ENCODE results near the gene CORO2A.
"Not testable (repeated sequence)": the region's sequence is repeated elsewhere in the genome, so short reads cannot be mapped to it uniquely, and the experiment has no call there.

The CORO2A gene

DNA sequence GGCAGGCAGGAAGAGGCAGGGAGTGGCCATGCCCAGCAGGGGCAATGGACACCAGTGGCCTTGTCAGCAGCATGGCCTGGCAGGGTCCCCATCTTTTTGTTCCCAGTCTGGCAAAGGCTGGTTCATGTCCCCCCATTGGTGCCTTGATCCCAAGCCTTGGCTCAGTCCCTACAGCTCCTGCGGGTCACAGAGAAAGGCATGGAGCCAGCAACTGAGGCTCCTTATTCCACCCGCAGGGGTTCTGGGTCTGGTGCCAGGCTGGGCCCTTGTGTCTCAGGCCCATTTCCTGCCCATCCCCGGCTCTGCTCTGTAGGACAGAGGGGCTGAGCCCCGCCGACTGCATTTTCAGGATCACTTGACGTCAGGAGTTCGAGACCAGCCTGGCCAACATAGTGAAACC, 87.4 kb downstream of the CORO2A start:
- DNase-seq (ENCODE audit: low spot score), result no peak

DNA sequence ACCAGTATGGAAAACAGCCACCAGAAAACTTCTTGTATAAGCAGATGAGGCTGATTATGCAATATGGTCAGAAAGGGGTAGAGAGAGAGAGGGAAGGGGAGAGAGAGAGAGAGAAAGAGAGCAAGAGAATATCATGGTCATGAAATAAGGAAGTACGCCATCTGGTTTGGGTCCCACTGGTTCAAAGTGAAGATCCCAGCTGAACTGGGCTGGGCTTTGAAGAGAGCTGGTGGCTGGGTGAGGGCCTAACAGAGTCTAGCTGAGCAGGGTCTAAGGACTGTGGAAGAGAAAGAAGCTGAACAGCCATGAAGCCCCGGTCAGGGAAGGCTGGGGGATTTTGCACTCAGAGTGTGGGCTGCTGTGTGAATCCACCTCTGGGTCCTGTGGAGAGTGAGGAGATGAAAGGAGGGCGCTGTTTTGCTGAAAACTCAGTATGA, 88.0 kb downstream of the CORO2A start:
- no peak for DNase-seq (ENCODE audit: low spot score)

DNA sequence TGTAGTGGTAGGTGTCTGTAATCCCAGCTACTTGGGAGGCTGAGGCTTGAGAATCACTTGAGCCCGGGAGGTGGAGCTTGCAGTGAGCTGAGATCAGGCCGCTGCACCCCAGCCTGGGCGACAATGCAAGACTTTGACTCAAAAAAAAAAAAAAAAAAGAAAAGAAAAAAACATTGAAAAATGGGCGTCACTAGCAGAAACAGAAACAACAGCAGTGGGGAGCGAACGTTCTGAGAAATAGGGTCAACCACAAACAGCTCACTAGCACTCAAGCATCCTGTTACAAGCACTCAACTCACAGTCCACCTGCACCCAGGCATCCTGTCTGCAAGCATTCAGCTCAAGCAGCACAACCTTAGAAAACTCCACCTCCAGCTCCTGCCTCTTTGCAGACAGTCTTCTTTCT, 90.6 kb downstream of the CORO2A start:
- no peak for DNase-seq (ENCODE audit: low spot score)

DNA sequence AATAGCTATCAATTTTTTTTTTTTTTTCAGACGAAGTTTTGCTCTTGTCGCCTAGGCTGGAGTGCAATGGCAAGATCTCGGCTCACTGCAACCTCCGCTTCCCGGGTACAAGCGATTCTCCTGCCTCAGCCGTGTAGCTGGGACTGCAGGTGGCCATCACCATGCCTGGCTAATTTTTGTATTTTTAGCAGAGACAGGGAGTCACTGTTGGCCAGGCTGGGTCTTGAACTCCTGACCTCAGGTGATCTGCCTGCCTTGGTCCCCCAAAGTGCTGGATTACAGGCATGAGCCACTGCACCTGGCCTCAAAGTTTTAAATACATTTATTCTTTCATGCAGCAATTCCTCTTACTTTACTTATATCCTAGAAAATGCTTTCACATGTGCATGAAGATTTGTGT, 91.0 kb downstream of the CORO2A start:
- no peak for DNase-seq (ENCODE audit: low spot score)

DNA sequence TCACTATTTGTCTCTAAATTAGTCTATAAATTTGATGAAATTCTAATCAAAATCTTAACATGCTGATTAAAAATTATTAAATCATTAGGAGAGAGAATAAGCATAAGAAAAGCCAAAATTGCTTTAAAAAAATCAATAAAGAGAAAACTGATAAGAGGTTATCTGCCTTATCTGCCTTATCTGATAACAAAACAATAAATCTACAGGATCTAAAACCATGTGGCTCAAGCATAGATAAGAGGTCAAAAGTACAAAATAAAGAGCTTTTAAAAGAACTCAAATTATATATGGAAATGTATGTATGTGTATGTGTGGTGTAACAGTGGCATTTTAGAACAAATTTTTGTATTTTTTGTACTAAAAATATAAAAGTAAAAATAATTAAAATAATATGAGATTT, 92.0 kb downstream of the CORO2A start:
- no peak for DNase-seq (ENCODE audit: low spot score)

DNA sequence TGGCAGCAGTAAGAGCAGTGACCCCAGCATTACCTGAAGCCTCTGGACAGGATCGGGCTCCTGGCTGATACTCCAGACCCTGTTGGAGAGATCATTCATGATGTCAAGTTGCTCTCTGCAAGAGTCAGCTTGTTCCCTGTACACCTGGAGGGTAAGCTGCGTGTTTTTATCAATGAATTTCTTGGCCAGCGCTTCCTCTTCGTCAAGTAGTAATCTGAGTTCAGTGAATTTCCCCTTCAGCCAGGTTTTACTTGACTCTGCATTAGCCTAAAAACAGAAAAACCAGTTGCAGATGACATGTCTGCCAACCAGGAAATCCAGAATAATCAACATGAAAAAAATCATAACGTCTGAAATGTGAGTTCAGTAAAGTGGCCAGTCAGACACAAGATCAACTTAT, 92.5 kb downstream of the CORO2A start:
- no peak for DNase-seq (ENCODE audit: low spot score)

DNA sequence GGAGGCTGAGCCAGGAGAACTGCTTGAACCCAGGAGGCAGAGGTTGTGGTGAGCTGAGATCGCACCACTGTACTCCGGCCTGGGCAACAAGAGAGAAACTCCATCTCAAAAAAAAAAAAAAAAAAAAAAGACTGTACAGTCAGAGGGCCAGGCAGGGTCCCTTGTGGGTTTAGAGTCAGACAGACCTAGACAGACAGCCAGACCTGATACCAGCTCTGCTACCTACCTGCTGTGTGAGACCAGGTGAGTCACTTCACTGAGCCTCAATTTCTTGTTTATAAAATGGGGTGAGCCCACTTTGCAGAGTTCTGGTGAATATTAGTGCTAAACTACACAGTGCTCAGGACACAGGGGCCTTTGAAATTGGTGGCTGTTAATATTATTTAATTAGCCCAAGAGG, 93.1 kb downstream of the CORO2A start:
- no peak for DNase-seq (ENCODE audit: low spot score)

DNA sequence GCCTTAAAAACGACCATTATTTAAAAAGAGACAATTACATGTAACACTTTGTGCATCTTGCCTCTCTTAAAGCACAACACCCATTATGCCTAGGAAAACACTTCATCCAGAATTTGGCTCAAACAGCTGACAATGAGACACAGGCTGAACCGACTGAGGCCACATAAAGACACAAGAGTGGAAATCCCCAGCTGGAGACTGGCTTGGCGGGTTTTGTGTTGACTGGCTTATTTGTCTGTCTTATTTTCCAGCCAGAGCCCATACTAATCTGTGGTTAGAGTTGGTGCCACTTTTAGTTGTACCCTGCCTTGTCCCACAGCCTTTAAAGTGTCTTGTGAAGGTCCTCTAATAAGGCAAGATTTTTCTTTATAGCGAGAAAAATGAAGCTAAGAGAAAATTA, 94.6 kb downstream of the CORO2A start:
- DNase-seq (ENCODE audit: low spot score), result no peak

DNA sequence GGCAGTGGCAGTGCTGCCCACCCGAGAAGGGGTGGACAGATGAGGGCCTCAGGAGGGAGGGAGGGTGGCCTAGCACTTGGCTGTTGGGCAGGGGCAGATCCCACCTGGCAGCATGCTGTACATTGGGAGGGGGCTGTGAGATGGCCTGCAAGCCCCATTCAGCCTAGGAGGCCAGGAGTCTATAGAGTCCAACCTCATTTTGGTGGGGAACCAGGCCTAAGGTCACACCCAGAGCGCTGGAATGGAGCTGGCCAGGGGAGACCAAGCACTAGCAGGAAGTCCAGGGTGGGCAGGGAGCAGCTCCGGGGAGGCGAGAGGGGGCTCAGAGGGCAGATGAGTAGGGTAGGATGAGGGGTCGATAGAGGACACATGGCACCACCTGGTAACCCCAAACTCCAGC, 96.3 kb downstream of the CORO2A start:
- DNase-seq (ENCODE audit: low spot score), result no peak

DNA sequence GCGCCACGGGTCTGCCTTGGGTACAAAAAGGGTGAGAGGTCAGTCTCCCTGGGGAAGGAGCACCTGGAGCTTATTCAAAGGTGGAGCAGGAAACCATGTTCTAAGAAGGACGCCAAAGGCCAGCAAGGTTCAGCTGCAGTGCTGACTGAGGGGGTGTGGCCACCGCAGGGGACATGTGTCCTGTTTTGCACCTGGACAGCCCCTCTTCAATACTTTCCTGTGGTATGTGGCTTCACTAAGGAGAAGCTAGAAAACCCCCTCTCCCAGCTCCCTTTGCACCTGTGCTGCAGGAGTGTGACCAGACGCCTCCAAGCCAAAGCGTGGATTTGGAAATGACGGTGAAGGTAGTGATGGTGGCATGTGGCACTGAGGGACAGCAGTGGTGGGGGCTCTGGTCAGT, 97.0 kb downstream of the CORO2A start:
- no peak for DNase-seq (ENCODE audit: low spot score)

DNA sequence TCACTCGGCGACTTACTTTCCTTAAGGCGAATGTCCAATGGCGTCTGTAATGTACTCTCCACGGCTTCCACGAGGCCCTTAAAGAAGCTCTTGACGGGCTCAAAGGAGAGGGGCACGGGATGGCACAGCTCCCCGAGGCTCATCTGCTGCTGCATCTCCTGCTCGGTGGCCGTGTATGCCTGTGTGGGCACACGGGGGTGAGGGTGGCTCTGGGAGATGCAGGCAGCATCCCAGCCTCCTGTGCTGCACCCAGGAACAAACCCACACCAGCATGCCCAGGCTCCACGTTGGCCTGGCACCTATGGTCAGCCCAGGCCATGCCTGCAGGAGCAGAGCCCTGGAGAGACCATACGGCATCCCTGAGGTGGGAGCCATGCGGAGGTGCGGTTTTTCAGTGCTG, 97.6 kb downstream of the CORO2A start:
- no peak for DNase-seq (ENCODE audit: low spot score)

DNA sequence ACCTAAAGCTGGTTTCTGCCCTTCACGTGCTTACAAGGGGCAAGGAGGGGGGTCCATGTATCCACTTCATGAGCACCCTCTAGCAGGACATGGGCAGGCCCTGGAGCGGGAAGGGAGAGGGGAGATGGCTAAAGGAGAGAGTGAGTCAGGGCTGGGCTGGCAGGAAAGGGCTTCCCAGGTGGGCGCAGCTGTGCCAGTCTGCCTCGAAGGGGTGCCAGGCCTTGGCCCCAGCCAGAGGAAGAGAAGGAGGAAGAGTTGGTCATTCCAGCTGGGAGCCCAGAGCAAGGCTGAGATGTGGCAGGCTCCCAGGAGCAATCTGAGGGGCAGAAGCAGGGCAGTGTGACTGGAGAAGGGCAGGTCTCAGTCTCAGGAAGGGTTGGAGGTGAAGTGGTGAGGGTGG, 98.1 kb downstream of the CORO2A start:
- no peak for DNase-seq (ENCODE audit: low spot score)

DNA sequence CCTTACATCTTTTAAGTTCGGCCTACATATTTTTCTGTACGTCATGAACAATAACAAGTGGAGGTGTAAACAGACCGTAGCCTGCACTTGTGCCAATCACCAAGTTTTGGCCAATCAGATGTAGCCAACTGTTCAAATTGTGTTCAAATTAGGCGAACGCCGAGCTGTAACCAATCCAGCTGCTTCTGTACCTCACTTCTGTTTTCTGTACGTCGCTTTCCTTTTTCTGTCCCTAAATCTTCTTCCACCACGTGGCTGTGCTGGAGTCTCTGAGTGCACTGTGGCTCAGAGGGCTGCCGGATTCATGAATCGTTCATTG, 99.9 kb downstream of the CORO2A start:
- no peak for DNase-seq (ENCODE audit: low spot score)

DNA sequence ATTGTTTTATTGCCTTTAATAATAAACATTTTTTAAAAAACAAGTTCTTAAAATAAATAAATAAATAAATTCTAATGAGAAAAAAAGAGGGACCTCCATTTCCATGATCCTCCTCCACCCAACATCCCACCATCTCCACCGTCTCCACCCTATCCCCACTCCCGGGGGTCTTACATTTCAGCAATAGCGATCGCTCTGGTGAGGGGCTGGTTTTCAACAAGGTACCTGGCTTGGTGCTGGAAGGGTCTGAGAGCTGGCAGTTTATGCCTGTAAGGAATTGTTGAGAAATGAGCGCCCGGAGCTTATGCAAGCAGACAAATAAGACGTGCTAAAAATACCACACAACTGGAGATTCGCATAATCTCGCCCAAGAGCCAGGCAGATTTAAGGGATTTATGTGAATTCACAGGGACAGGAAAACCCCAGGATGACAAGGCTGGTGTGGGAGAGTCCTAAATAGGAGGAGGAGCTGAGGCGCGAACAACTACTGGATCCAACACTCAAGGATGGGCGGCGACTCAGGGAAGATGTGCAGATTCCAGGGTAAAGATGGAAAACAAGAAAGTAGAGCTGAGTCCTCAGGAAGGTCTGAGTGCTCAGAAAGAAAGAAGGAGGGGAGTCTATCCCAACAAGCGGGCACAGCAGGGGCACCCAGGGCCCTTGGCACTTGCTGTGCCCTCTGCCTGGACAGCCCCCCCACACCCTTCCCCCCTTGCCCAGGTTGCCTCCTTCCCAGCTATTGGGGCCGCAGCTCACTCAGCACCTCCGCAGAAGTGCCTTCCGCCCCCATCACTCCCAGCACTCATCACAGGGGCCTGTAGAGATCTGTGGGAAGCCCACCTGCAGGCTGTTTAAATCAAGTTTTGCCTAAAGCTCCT, 100.5 kb downstream of the CORO2A start:
- DNase-seq (ENCODE audit: low spot score), result no peak

DNA sequence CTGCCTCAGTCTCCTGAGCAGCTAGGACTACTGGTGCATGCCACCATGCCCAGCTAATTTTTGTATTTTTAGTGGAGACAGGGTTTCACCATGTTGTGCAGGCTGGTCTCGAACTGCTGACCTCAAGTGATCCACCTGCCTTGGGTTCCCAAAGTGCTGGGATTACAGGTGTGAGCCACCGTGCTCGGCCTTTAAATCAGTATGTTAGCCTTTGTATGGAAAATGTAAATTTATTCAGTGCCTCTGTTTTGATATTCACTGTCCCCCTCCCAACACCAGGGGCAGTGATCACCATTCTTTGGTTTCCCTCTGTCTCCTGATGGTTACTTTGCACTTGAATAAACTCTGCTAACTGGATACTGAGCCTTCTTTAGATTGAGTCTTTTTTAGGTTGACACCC, 101.8 kb downstream of the CORO2A start:
- DNase-seq (ENCODE audit: low spot score), result not testable (repeated sequence)

DNA sequence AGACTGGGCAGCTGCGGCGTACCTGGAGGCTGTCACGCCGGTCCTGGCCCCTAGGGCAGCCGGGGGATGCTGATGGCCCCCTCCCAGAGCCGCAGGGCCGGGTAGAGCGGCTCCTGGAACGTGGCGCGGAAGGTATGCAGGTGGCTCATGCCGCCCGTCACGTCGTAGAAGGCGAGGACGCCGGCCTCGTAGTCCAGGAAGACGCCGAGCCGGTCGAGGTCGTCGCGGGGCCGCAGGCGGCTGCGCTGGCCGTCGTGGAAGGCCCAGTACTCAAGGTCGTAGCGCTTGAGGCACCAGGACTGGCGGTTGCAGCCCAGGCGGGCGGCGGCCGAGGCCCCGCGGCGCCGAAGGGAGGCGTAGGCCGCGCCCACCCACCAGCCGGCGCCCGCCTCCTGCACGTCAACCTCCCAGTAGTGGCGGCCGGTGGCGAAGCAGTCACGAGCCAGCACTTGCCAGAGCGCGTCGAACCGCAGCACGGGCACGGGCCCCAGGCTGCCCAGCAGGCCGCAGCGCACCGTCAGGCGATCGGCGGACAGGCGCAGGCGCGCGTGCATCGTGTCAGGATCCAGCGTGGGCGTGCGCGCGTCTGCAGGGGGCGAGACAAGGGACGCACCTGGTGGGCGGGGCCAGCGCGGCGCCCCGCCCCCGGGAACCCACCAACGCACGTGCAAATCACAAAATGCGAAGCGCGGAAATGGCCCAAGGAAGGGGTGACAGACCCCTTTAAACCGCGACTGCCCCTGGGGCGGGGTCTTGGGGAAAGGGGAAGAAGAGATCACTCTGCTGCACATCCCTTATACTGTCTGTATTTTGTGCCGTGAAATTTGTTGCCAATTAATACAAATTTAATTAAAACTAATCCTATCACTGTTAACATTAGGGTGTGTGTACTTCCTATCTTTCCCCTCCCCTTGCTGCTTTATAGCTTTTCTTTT, 104.8 kb downstream of the CORO2A start:
- no peak for DNase-seq (ENCODE audit: low spot score)

DNA sequence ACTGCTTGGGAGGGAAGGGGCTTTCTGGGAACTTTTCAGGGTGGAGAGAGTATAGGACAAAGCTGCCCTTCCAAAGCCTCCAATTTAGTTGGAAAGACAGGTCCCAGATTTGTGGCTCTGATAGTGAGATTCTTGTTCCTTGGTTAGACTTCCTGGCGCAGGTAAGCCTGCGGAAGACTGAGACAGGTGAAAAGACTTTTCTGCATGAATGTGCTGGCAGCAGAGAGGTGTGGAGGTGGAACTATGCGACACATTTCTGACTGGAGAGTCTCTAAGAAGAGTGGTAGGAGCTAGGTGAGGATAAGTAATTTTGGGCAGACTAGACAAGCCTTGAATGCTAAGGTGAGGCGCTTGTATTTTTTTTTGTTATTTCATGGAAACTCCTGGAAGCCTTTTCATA, 106.0 kb downstream of the CORO2A start:
- DNase-seq (ENCODE audit: low spot score), result no peak

DNA sequence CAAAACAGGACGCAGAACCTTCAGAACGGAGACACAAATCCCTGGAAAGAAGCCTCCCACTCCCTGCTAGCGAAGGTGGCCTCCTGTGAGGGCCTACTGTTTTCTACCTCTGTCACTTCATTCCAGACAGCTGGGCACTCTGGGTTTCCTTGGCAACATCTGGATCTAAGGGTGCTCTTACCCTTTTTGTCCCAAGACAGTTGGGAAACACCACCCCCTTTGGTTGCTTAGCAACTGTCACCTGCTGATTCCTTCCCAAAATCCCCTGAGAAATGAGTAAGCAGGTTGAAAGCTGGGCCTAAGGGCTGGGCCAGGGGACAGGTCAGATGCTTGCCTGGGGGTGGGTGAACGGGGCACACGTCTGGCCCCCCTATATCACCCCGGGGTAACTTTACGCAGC, 106.5 kb downstream of the CORO2A start:
- DNase-seq (ENCODE audit: low spot score), result no peak

DNA sequence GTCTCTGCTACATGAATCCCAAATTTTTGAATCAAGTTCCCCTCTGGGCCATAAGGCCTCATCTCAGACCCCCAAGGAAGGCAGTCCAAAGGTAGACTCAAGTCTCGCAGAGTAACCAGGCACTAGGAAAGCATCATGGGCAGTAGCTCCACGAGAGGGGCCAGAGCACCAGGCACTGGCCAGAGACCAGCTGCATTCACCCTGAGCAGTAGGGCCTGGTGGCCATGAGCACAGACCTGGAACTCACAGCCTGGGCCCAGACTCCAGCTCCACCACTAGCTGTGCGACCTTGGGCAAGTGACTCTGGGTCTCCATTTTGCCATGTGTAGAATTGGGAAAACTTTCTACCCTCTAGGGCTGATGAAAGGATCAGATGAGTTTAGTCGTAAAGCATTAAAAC, 107.4 kb downstream of the CORO2A start:
- DNase-seq (ENCODE audit: low spot score), result no peak

DNA sequence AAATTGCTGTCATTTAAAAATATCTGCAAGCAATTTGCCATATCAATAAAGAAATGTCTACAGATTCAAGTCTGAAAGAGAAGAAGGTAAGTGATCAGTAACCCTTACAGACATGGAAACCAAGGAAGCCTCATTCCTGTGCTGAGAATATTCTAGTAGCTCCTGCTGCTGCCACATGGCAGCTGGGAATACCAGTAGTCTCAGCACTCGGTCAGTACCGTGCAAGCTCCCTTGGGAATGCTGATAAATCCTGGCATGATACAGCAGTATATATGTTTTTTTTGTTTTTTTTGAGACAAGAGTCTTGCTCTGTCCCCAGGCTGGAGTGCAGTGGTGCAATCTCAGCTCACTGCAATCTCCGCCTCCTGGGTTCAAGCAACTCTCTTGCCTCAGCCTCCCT, 108.0 kb downstream of the CORO2A start:
- no peak for DNase-seq (ENCODE audit: low spot score)

DNA sequence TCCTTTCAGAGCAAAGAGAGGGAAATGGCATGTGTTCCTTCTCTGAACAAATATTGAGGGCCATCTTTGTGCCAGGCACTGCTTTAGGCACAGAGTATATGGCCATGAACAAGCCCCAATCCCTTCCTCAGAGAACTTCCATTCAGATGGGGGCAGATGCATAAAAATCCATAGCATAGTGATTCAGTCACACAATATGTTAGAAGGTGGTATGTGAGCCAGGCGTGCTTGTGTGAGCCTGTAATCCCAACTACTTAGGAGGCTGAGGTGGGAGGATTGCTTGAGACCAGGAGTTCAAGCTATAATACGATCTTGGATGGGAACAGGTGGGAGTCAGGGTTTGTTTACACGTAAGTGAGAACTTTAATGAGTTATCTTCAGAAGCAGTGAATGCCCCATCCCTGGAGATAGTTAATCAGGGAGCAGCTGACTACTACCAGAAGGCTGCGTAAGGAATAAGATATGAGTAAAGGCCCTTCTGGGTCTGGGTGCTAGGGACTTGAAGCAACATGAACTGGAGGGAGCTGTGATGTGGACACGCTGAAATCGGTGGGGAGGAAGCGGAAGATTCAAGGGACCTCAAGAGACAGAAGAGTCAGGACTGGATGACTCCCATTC, 108.8 kb downstream of the CORO2A start:
- DNase-seq (ENCODE audit: low spot score), result peak; percentile 24

DNA sequence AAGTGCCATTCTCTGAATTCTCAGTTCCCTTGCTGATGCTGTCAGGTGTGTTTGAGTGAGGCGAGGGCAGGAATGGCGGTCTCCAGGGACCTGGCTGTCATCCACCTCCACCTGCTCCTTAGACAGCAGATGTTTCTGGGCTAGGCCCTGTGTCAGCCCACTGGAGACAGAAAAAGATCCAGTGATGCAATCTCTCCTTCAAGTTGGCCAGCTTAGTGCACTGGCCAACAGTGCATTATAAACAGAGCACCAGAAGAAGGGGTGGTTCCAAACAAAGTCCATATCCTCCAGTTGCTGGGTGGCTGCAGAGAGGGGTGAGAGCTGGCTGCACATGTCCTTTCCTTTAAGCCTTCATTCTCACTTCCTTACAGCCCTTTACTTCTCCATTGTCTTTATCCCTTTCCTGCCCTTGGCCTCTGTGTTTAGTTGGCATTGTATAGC, 109.4 kb downstream of the CORO2A start:
- DNase-seq (ENCODE audit: low spot score), result no peak

All from hematopoietic multipotent progenitor cell treated with erythropoietin and hydrocortisone succinate and interleukin-3 and kit ligand, for 17 days (in vitro differentiated cells).